Large intestine (tissue), 3 donors: Measurements from ENCODE around the gene LIMK2. TPM values are rescaled to one million over a fixed set of nuclear protein-coding genes. Genes with fewer than 3 reads are reported as not detected.

ENCODE experiments used
- DNase-seq, 2 donors: peaks; one replicate each; pipeline versions ENCODE4 v3.0.0 to v3.0.0-alpha.2; 2013
- H3K27ac ChIP-seq: one replicate; pipeline ENCODE4 v1.5.1; 2013; ENCODE audit warnings: low read length
- H3K27me3 ChIP-seq: 2 replicates; pipeline ENCODE4 v1.6.1; 2013; ENCODE audit warnings: low read length; ENCODE audit not compliant: control insufficient read depth, insufficient read depth
- H3K36me3 ChIP-seq: 2 replicates; pipeline ENCODE4 v1.6.1; 2013; ENCODE audit warnings: low read length; ENCODE audit not compliant: control insufficient read depth, insufficient read depth
- H3K4me1 ChIP-seq: one replicate; pipeline ENCODE4 v1.6.1; 2013; ENCODE audit warnings: low read length; ENCODE audit not compliant: control insufficient read depth, insufficient read depth
- H3K4me3 ChIP-seq: one replicate; pipeline ENCODE4 v1.5.1; 2013; ENCODE audit warnings: low read length
- H3K9me3 ChIP-seq: one replicate; pipeline ENCODE4 v1.6.1; 2013; ENCODE audit warnings: mild to moderate bottlenecking, low read depth, low read length, moderate library complexity; ENCODE audit not compliant: control insufficient read depth
- WGBS: methylation state at CpG from one replicate; pipeline ENCODE4 v1.1.5; 2013; ENCODE audit warnings: low lambda C conversion rate; ENCODE audit not compliant: insufficient coverage; 5-methylcytosine and 5-hydroxymethylcytosine counted together
- polyA plus RNA-seq: library from polyadenylated mRNA; unstranded; fragments of 120-200 nt; gene quantifications from one replicate; pipeline ENCODE4 v1.2.1, GENCODE V29; 2013

The LIMK2 gene
- polyA plus RNA-seq, 1 donor, result 52.7 TPM

DNA sequence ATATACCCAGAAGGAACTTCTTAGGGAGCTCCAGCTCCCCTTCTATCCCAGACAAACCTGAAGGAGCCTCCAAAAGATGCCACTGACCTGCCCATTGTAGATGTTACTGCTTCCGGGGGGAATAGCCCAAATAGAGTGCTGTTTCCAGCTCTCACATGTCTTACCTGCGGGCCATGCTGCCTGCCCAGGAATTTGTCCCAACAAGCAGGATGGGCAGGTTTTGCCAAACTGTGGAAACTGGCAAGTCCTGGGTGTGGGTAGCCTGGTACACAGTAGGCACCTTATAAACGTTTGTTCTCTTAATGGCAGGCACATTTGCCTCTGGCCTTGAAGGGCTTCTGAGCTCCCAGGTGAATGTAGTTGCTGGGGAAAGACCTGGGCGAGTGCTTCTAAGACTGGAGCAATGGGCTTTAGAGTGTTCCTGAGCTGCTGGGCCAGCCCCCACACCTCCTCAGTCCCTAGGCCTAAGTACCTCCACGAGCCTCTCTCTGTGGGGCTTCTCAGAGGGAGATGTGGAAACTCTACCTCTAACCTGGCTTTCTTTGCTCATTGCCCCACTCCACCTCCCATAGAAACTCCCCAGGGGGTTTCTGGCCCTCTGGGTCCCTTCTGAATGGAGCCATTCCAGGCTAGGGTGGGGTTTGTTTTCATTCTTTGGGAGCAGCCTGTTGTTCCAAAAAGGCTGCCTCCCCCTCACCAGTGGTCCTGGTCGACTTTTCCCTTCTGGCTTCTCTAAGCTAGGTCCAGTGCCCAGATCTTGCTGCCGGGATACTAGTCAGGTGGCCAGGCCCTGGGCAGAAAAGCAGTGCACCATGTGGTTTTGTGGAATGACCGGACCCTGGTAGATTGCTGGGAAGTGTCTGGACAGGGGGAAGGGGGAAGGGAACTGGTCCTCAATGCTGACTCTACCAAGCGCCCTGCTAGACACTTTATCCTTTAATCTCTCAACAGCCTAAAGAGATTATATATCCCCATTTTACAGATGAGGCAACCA is 37.2 kb downstream of the LIMK2 start:
- H3K4me3 ChIP-seq, result peak overlapping the region; percentile 59
- DNase-seq, result peak in 1 of 2 donors; percentile 24
- no peaks in the 10 kb centered on the region for H3K27me3 ChIP-seq
- peaks cover 13% of the 10 kb centered on the region for H3K36me3 ChIP-seq
- H3K27ac ChIP-seq, result peak overlapping the region; percentile 90
- H3K4me1 ChIP-seq, result peaks cover 58% of the 10 kb centered on the region
- WGBS, result no CpG with 5 or more reads among the region's 9 CpGs
- H3K9me3 ChIP-seq, result no peaks in the 10 kb centered on the region

DNA sequence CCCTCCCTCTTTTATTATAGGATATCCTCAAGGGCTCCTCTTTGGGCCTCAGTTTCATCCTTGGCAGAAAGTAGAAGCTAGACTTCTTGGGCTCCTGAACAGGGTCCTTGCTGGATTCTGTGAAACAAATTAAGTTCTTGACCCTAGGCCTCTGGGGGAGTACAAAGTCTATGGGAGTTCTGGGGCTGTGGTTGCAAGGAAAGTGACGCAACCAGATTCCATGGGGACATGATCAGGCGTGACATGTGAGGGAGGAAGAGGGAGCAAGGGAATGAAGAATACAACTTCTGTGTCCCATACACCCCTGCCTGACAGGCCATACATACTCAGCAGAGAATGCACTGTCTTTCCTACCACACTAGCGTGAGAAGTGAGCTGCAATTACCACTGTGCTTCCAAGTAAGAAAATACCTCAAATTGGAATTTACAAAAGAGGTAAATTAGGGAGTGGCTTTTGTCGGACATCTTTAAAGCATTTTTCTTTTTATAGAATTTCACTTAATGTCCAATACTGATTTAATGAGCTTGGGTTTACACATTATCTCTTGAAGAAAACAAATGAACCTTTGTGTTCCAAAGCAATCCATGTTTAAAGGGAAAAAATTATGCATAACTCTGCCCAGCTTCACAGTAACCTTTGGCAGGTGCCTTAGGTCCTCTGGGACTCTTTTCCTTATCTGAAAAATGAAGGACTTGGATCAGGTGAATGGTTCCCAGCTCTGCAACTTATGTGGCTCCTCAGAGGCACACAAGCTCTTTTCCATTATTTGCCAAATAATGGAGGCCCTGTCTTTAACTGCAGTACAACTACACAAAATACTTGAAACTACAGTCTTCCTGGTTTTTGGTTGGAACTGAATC is 38.9 kb downstream of the LIMK2 start:
- peaks cover 58% of the 10 kb centered on the region for H3K4me1 ChIP-seq
- peak overlapping the region; percentile 59 for H3K4me3 ChIP-seq
- peaks cover 16% of the 10 kb centered on the region for H3K36me3 ChIP-seq
- H3K9me3 ChIP-seq, result no peaks in the 10 kb centered on the region
- peak; percentile 89 to 94 for DNase-seq
- peak overlapping the region; percentile 90 for H3K27ac ChIP-seq
- no peaks in the 10 kb centered on the region for H3K27me3 ChIP-seq
- 17% methylated on average over 1 of the region's 4 CpGs for WGBS

DNA sequence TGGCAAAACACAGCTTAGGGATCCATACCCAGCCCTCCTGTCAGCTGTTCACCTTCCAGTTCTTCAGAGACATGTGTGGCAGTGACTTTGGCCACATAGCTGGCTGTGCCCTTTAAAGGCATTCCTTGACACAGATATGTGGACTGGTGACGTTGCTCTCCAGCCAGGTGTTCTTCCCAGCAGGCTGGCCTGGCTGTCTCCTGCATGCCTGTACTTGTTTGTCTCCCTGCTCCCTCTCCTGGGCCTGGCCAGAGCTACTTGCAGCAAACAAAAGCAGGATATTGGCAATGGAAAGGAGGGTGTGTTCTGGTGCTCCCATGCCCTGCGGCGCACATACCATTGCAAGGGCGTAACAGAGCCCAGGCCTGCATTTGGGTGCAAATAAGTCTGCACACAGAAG is 41.9 kb downstream of the LIMK2 start:
- H3K36me3 ChIP-seq, result peaks cover 24% of the 10 kb centered on the region
- H3K4me3 ChIP-seq, result no peak overlapping the region
- peak overlapping the region; percentile 49 for H3K27ac ChIP-seq
- H3K27me3 ChIP-seq, result no peaks in the 10 kb centered on the region
- WGBS, result no CpG with 5 or more reads among the region's 4 CpGs
- DNase-seq, result peak in 1 of 2 donors; percentile 64
- H3K9me3 ChIP-seq, result no peaks in the 10 kb centered on the region
- H3K4me1 ChIP-seq, result peaks cover 43% of the 10 kb centered on the region

DNA sequence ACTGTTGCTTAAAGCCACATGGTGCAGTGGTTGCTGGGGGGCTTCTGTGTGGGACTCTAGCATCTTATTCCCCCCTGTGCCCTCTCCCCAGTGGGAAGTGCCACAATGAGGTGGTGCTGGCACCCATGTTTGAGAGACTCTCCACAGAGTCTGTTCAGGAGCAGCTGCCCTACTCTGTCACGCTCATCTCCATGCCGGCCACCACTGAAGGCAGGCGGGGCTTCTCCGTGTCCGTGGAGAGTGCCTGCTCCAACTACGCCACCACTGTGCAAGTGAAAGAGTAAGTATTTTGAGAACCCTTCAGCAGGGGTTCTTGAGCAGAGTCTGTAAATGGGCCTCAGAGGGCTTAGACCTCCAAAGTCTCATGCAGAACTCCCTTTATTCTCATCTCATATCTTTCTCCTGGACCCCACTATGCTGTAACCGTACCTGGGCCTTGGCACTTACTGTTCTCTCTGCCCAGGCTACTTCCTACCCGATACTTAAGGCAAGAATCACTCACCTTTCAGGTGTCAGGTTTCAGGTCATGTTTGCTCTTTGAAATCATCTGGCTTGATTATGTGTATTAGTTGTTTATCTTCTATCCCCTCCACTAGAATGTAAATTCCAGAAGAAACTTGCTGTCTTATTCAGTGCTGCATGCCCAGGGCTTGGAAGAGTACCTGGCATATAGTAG is 47.8 kb downstream of the LIMK2 start:
- no peak overlapping the region for H3K27ac ChIP-seq
- H3K27me3 ChIP-seq, result no peaks in the 10 kb centered on the region
- DNase-seq, result no peak
- no peaks in the 10 kb centered on the region for H3K9me3 ChIP-seq
- peaks cover 2% of the 10 kb centered on the region for H3K4me1 ChIP-seq
- peaks cover 60% of the 10 kb centered on the region for H3K36me3 ChIP-seq
- no CpG with 5 or more reads among the region's 8 CpGs for WGBS
- H3K4me3 ChIP-seq, result no peak overlapping the region

DNA sequence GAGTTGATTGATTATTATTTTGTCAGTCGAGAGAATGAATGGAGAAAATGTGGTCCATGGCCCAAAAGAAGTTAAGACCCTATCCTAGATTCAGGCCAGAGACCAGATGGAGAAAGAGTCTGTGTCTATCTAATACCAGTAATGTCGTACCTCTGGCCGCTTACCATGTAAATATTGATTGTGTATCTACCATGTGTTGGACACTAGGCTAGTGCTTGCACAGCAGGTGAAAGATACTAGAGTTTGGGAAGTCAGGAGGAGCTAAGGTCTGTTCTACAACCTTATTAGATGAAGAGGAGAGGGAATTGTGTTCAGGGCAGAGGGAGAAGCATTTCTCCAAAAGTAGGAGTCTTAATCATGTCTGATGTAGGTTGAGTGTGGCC is 48.4 kb downstream of the LIMK2 start:
- no peak for DNase-seq
- H3K4me1 ChIP-seq, result peaks cover 2% of the 10 kb centered on the region
- WGBS, result no CpG with 5 or more reads among the region's 3 CpGs
- peaks cover 60% of the 10 kb centered on the region for H3K36me3 ChIP-seq
- H3K9me3 ChIP-seq, result no peaks in the 10 kb centered on the region
- H3K27ac ChIP-seq, result no peak overlapping the region
- H3K4me3 ChIP-seq, result no peak overlapping the region
- H3K27me3 ChIP-seq, result no peaks in the 10 kb centered on the region

DNA sequence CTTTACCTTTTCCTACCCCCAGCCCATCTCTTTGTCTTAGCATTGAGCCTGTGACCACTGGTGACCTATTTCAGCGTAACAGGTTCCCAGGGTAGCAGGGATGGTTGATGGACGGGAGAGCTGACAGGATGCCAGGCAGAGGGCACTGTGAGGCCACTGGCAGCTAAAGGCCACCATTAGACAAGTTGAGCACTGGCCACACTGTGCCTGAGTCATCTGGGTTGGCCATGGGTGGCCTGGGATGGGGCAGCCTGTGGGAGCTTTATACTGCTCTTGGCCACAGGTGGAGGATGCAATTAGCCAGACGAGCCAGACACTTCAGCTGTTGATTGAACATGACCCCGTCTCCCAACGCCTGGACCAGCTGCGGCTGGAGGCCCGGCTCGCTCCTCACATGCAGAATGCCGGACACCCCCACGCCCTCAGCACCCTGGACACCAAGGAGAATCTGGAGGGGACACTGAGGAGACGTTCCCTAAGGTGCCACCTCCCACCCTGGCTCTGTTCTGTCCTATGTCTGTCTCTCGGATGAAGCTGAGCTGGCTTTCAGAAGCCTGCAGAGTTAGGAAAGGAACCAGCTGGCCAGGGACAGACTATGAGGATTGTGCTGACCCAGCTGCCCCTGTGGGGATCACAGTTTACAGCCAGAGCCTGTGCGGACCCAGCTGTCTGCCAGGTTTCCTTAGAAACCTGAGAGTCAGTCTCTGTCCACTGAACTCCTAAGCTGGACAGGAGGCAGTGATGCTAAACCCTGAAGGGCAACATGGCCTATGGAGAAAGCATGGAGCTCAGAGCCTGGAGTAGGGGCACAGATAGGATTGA is 50.4 kb downstream of the LIMK2 start:
- no peak overlapping the region for H3K27ac ChIP-seq
- DNase-seq, result no peak
- WGBS, result no CpG with 5 or more reads among the region's 13 CpGs
- peaks cover 2% of the 10 kb centered on the region for H3K4me1 ChIP-seq
- H3K36me3 ChIP-seq, result peaks cover 80% of the 10 kb centered on the region
- no peak overlapping the region for H3K4me3 ChIP-seq
- H3K9me3 ChIP-seq, result no peaks in the 10 kb centered on the region
- no peaks in the 10 kb centered on the region for H3K27me3 ChIP-seq

DNA sequence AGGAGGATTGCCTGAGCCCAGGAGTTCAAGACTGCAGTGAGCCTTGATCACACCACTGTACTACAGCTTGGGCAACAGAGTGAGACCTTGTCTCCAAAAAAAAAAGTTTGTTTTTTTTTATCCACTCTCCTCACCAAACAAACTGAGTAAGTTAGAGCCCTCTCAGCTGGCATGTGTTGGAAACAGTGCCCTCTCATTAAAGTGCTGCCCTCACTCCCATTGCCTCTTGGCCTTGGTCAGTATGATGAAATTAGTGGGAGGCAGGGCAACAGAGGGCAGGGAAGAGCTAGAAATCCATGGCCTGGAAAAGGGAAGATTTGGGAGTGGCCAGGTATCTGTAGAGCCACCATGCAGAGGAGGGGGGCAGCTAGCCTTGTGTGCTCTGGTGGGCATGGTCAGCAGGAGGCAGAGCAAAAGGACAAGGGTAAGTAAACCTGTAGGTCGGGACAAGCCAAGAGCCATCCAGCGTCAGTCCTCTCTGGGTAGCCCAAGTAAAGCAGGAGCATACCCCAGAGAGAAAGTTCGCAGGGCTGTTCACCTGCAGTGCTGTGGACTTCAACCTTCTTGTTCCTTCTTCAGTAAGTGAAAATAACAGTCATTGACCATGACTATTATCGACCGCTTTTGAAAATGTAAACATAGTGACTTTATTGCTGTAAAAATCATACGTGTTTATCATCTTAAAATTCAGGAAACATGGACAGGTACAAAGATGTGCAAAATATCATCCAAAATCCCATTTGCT is 52.0 kb downstream of the LIMK2 start:
- peak overlapping the region; percentile 21 for H3K27ac ChIP-seq
- H3K9me3 ChIP-seq, result no peaks in the 10 kb centered on the region
- H3K27me3 ChIP-seq, result no peaks in the 10 kb centered on the region
- no peak overlapping the region for H3K4me3 ChIP-seq
- peak in 1 of 2 donors; percentile 39 for DNase-seq
- 76% methylated on average over 3 of the region's 6 CpGs for WGBS
- peaks cover 82% of the 10 kb centered on the region for H3K36me3 ChIP-seq
- peaks cover 2% of the 10 kb centered on the region for H3K4me1 ChIP-seq

DNA sequence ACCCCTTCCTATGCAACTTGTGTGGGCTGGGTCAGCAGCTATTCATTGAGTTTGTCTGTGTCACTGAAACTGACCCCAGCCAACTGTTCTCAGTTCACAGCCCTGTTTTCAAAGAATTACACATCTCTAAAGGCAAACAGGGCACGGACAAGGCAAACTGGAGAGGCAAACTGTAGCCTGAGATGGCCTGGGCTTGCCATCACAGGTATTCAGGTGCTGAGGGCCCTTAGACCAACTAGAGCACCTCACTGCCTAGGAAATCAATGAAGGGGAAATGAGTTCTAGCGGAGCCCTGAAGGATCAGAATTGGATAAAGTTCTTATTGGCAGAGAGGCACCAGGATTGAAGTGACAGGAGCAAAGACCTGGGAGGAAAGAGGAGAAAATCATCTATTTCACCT is 56.2 kb downstream of the LIMK2 start:
- no peaks in the 10 kb centered on the region for H3K27me3 ChIP-seq
- DNase-seq, result no peak
- peaks cover 70% of the 10 kb centered on the region for H3K36me3 ChIP-seq
- no peak overlapping the region for H3K4me3 ChIP-seq
- no CpG with 5 or more reads among the region's 2 CpGs for WGBS
- H3K27ac ChIP-seq, result no peak overlapping the region
- H3K9me3 ChIP-seq, result no peaks in the 10 kb centered on the region
- peaks cover 11% of the 10 kb centered on the region for H3K4me1 ChIP-seq

DNA sequence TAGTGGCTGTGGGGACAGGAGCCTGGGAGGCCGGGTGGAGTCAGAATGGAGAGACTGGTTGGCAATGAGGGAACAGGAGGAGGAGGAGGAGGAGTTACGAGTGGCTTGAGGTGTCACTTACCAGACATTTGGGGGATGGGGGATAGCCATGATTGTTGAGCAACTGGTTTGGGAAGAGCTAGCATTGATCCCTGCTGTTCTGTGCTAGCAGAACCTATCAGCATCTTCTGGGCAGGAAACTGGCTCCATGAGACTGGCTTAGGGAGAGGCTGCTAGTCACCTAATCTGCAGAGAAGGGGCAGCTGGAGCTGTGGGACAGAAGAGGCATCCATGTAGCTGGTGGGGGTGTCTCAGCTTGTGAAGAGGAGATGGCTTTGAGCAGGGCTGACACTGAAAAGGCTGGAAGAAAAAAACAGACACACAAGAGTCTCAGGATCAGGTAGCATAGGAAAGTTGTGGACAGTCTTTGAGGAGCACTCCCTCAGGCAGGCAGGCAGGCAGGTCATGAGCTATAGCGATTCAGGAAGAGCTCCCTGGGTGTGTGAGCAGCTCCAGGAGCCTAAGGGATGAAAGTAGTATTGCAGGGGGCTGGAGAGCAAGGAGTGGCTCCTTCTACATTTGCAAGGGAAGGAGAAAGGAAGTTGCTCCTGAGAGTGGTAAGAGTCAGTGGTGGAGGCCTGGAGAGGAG is 57.9 kb downstream of the LIMK2 start:
- Histone ChIP-seq H3K9me3 (no peaks in the 10 kb centered on the region), H3K27me3 (no peaks in the 10 kb centered on the region), H3K36me3 (peaks cover 74% of the 10 kb centered on the region), H3K4me1 (peaks cover 14% of the 10 kb centered on the region), H3K27ac (no peak overlapping the region), H3K4me3 (no peak overlapping the region)
- no peak for DNase-seq
- 20% methylated on average over 1 of the region's 3 CpGs for WGBS
